NCI-H446 treated with DMSO at 0.1 percent for 48 hours (cell line): ENCODE measurements around the gene ATP13A5.

Experiments used
- DNase-seq: peaks from one replicate; lab custom pipeline; 2025; lab: John Stamatoyannopoulos, UW

The ATP13A5 gene

DNA sequence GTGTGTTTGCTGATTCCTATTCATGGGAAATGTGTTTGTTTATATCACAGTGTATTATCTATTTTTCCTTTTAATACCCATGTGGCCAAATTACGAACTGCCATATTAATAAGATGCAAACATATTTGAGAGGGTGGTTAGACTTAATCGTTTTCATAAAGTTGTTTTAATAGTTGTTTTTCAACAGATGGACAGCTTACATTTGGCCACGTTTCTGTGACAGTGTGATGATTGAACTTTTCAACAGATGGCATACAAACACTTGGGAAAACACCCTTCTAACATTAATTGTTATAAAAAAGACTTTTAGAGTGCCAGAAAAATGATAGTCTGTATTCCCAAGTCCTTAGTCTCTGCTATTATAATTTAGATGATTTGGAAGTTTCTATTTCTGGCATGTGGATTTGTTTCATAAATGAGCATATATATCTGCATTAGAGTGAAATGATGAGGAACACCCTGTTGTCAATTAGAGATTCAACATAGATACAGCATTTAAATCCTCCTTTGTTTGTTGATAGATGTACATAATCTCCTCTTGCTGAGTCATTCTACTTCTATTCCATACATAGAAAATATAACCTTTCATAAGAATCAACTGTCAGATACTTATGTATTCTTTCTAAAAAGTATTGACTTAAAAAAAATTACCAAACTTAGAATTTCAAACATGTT, 124.4 kb downstream of the ATP13A5 start:
- DNase-seq: peak; percentile 69

DNA sequence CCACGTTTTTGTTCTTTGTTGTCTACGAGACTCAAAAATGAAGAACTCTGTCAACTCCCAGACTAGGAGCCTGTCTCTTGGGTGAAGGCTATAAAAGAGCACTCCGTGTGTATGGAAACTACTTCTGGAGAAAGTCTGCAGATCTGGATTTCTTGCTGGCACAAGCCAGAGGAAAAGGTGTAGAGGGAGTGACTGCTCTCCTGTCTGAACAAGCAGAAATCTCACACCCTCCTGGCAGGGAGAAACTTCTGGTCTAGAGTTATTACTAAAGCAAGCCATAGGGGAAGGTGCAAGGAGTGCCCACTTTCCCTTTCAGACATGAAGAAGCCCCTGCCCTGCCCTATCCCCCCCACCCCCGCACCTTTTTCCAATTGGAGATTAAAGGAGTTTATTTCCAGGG, 128.1 kb downstream of the ATP13A5 start:
- DNase-seq: no peak

DNA sequence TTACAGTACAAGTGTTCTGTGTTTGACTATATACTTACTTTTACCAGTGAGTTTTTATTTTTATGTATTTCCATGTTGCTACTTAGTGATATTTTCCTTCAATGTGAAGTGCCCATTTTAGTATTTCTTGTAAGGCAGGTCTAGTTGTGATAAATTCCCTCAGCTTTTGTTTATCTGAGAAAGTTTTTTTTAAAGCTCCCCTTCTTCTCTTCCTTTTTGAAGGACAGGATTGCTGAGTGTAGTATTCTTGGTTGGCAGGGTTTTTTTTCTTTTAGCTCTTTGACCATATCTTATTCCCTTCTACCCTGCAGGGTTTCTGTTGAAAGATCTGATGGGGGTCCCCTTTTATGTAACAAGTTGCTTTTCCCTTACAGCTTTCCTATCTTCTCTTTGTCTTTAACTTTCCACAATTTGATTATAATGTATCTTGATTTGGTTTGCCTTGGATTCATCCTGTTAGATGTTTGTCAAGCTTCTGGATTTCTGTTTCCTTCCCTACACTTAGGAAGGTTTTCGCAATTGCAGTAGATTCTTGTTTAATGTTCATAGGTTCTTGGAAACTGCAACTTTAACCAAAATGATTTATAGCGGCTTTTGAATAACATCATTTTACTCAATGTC, 129.6 kb downstream of the ATP13A5 start:
- no peak for DNase-seq

DNA sequence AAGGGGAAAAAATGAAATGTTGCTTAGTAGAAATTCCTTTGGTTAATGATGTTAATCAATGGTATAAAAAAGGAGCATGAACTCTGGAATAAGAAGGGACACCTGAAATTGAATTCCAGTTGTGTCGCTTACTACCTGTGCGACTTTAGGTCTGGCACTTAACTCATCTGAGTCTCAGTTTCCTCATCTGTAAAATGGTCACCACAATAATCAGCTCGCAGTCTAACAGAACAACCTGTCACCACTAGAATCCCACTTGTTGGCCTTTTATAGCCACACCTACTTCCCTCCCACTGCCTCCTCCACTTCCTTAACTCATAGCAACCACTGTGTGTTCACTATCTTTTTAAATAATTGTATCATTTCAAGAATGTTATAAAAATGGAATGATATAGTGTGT, 135.0 kb downstream of the ATP13A5 start:
- no peak for DNase-seq

DNA sequence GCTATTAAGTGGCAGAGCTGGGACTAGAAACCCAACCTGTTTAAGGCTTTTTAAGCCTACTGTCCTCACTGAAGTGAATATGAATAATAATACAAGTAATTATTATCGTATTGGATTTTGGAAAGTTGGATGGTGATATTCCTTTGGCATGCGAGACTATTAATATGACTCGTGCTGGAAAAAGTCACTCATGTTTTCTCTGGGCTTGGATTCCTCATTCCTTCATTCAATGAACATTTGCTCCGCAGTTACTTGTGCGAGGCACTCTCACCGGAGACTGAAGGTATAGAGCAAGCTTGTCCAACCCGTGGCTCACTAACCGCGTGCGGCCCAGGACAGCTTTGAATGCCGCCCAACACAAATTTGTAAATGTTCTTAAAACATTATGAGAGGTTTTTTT, 136.8 kb downstream of the ATP13A5 start:
- DNase-seq: no peak

DNA sequence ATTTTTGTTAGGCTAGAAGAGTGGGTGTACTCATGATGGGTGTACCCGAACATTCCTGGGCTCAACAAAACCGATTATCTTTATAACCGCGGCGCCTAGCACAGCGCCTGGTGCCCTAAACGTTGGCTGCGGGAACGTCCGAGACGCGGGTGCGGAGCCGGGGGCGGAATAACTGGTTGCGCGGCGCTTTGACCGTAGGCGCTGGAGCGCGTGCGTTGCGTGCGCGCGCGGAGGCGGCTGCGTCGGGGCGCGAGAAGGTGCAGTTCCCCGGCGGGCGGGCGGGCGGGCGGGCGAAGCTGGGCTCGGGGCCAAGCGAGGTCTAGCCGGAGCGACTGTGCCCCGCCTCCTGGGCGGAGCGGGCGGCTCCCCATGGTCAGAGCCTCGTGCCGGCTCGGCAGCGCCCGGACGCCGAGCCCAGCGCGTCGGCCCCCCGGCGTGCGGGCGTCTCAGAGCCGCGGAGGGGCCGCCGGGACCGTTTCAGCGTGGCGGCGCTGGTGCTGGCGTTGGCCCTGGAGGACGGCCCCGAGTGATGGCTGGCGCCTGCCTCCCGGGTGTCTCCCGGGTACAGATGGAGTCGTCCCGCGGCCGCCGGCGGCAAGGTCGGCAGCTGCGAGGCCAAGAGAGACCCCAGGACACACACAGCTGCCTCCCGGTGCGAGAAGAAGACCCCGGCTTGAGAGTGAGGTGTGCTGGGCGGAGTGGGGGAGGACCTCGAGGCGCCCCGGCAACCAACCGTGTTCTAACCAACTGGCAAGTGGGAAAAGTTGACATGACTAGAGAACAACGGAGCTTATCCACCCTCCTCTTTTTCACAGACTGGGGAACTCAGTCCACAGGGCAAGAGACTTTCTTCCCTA, 137.5 kb downstream of the ATP13A5 start, which contains the start of gene PLAAT1:
PLAAT1 (plus strand) TSS at position 373 of the 857 bp plus-strand sequence. CDS start 14,429 bp downstream, outside the sequence.
- peak; percentile 72 for DNase-seq

DNA sequence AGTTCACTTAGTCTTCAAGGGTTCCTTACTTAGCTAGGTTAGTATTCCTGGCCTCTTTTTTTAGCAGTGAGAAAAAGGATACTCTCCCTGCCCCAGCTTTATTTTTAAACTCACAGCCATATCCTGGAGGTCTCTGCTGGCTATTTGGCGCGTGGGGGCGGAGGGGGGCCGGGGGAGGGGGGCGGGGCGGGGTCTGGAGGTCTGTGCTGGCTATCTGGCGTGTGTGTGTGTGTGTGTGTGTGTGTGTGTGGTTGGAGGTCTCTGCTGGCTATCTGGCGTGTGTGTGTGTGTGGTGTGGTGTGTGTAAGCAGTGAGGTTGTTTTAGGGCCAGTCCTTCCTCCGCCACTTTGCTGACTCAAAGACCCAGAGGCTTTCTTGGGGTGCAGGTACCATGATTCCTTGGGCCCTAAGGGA, 138.1 kb downstream of the ATP13A5 start:
- no peak for DNase-seq

DNA sequence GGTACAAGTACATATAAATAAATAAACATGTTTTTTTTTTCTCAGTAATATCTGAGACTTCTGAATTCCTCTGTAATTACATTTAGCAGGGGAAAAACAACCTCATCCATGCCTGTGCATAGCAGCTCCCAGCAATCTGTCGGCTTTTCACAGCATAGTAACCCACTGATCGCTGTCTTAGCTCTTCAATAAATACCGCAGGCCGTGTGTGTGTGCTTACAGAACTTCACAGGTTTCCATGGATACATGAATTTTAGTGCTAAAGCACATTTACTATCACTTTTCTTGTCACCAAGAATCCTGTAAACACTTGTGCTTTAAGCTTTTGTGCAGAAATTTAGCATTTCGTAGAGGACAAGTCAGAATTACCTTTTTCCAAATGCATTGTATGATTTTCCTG, 141.5 kb downstream of the ATP13A5 start:
- no peak for DNase-seq

DNA sequence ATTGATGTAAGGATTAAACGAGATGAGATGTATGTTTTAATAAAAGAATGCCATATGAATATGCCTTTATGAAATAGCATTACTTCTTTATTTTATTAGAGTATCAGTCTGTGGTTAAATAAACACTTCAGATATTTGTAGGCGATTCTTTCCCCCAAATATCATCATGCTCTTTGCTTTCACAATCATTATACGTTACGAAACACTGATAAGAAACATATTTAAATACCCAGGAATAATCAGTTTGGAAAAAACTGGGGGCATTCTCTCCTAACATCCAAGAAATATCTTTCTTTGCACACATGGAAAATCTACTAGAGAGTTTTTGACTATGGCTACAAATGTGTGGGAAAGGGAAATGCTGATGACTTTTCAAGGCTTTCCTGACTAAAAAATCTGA, 142.0 kb downstream of the ATP13A5 start:
- no peak for DNase-seq

DNA sequence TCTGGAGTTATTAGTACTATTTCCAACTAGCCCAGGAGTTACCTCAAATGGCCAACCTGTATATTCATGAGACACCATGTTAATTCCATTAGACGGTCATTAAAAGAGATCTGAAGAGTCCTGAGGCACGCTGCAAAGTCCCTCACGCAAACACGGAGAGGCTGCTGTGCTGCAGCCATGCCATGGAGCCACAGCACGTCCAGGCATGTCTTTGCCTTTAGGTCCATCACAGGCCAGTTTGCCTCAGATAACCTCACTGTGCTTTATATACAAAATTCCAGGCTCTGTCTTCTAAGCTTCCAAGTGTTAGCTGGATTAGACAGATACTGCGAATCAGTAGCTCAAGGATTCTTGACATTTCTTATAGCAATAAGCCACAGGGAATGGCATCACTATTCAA, 147.4 kb downstream of the ATP13A5 start:
- no peak for DNase-seq

DNA sequence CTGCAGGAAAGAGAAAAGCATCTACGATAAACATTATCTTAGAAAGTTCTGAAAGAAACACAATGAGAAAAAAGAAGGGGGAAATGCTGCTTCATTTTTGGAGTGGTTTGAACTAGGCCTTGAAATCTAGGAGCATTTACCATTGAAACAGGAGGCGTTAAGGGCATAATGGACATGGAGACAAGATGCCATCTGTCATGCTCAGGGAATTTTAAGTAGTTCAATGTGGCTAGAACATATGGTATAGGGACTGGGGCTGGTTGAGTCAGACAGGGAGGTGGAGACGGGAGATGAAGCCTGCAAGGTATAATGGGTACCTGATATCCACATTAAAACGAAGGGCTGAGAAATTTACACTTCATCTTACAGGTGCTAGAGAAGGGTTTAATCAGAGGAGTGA, 147.9 kb downstream of the ATP13A5 start:
- DNase-seq: peak; percentile 45

DNA sequence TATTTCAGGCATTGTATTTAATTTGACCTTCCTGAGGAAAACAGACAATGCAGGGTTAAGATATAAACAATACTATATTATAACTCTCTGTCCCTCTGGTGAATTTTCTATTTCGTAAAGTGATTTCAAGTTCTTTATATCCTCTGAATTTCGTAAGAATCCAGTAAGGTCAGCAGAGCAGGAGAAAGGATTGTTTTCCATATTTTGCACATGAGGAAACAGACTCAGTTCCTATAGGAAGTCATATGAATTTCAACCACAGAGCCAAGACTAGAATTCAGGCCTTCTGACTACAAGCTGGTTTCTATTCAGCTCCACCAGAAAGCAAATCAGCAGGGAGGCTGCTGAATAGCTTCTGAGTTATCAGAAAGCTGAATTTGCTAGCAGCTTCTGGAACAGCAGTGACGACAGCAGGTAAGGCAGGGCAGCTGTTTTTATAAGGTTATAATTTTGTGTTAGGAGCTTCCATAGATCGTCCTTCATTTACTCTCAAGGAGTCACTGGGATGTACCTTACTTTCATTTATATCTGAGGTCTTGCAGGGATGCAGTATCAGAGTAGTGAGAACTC, 148.6 kb downstream of the ATP13A5 start:
- DNase-seq: no peak

DNA sequence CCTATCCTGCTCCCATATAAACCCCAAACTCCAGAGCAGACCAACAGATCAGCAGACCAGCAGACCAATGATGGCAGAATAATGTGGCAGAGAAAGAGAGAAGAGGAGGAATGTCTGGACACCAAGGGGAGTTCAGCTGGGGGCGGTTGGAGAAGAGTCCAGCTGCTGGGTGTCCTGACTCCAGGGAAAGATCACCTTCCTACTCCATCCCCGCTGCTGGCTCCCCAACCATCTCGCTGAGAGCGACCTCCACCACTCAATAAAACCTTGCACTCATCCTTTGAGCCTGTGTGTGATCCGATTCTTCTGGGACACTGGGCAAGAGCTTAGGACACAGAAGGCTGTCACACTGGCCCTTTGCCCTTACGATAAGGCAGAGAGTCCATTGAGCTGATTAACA, 150.3 kb downstream of the ATP13A5 start:
- no peak for DNase-seq

DNA sequence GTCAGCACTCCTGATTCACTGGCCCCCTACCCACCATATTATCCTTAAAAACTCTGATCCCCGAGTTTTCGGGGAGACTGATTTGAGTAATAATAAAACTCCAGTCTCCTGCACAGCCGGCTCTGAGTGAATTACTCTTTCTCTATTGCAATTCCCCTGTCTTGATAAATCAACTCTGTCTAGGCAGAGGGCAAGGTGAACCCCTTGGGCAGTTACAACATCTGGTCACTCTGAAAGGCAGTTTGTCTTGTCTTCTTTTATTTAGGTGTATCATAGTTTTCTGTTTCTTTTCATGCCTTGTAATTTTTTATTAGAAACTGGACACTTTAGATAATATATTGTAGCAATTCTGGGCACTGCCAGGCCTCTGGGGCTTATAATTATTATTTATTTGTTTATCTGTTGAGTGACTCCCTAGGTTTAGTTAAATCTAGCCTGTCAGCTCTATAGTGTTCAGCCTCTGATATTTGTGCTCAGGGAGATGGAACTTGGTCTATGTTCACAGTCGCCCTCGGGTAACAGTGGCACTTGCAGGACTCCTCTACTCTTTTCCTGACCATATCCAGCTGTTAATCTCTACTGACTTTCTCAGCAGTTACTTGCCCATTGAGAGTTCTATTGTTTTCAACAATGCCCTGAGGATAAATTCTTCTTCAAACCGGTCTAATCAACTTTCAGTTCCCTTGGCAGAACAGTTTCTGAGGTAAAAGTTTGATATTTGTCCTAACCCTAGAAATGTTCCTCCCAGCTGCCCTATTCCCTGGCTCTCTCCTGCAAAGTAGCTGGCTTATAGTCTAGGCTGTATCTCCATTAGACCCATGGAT, 153.0 kb downstream of the ATP13A5 start:
- no peak for DNase-seq
